ENCODE measurements around the gene NCKAP1.

NCKAP1 gene

GRCh38 chr2:182946958-182947369 is 91.3 kb downstream of the NCKAP1 start:
- TF ChIP-seq CTCF (IDR thresholded peaks at IDR 0.05): no peak

DNA sequence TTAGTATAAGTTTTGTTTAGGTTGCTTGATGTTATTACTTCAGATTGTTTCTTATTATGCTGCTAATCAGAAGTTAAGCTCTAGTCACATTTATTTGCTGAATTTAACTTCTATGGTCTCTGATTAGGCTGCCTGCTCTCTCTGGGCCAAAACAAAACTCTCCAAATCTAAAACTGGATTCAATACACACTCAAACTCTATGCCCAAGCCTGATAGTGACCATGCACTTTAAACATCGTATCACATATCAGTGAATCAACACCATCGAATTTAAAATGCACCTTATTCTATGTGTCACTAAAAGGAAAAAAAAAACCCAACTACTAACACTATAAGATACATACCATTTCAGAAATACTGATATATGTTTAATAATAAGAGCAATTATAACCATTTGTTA is 94.9 kb downstream of the NCKAP1 start:
- TF ChIP-seq CTCF (IDR thresholded peaks at IDR 0.05): no peak

DNA sequence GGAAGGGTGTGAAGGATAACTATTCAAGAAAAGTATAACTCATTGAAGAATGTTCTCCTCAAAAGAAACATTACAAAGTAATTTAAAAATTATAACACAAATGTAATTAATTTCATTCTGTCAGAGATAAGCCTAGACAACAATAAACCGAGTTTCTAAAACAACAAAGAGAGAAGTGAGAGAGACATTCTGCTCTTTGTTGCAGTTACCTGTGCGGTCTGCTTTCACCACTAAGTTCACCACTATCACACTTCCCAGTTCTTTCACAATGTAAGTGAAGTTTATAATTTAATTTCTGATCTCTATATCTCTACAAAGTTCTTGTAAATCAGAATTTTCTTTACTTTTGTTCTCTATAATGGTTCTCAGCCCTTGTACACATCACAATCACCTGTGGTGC is 95.5 kb downstream of the NCKAP1 start:
- TF ChIP-seq CTCF (IDR thresholded peaks at IDR 0.05): no peak

GRCh38 chr2:182941919-182942318 is 96.3 kb downstream of the NCKAP1 start:
- no peak for TF ChIP-seq CTCF (IDR thresholded peaks at IDR 0.05)

- no peak for TF ChIP-seq CTCF (IDR thresholded peaks at IDR 0.05)
These were observed 97.0 kb downstream of the NCKAP1 start for GRCh38 chr2:182941121-182941722.

GRCh38 chr2:182937870-182938269 is 100.4 kb downstream of the NCKAP1 start:
- TF ChIP-seq CTCF (IDR thresholded peaks at IDR 0.05): no peak

- TF ChIP-seq CTCF (IDR thresholded peaks at IDR 0.05): no peak
These were observed 104.6 kb downstream of the NCKAP1 start for GRCh38 chr2:182933629-182934028.

- no peak for TF ChIP-seq CTCF (IDR thresholded peaks at IDR 0.05)
These were observed 108.3 kb downstream of the NCKAP1 start for GRCh38 chr2:182929972-182930371.

All from LNCAP (cell line).